K562 (cell line): ENCODE results near the gene SFTPB. TPM values are rescaled to one million over a fixed set of nuclear protein-coding genes. Genes with fewer than 3 reads are reported as not detected.

ENCODE experiments used
- ATAC-seq: fragments of 200-7000 bp; cut with Tn5 transposase; 3 replicates; pipeline ENCODE4 v1.9.1; 2020; ENCODE audit warnings: moderate library complexity
- BruUV-seq: library from RNA; stranded (reverse); fragments of 400-500 nt; replicated peaks from 2 replicates; lab custom pipeline; 2021; lab: Mats Ljungman, UMichigan
- CTCF ChIA-PET: fragments of 300-600 bp; formaldehyde crosslinking; extraction: SDS; loops from one replicate; lab custom pipeline; 2021; ENCODE audit warnings: low intra/inter-chr PET ratio; lab: Yijun Ruan, JAX
- POLR2A ChIA-PET: fragments of 300-600, 350-650 bp; sonication (Branson Sonifier 250); formaldehyde crosslinking; extraction: SDS; loops from one replicate; lab custom pipeline; 2021; ENCODE audit warnings: antibody characterized with exemption, inconsistent platforms; lab: Yijun Ruan, JAX
- DNase-seq, 4 experiments: peaks; one replicate each; pipeline versions ENCODE4 v3.0.0 to v3.0.0-alpha.2; 2011 to 2018; ENCODE audit warnings: low spot score in 3 of 4, mixed read lengths in 3 of 4; ENCODE audit errors: extremely low read depth in 1 of 4
- FAIRE-seq: peaks from 2 replicates; lab custom pipeline; 2011; peaks lifted over from hg19 to GRCh38; lab: Jason Lieb, UNC
- H2AFZ ChIP-seq: 2 replicates; pipeline ENCODE4 v1.6.0; 2011; ENCODE audit warnings: low read depth, low read length, control low read depth, inconsistent platforms
- H3K27ac ChIP-seq: fragments of 200-600 bp; 3 replicates; pipeline ENCODE4 v1.8.0; 2011; ENCODE audit warnings: low read depth, mild to moderate bottlenecking, control low read depth, inconsistent platforms, low read length, moderate library complexity, mixed read lengths; ENCODE audit errors: extremely low read depth
- H3K27me3 ChIP-seq, 2 experiments: fragments of 300-600 bp in 1 of 2; 2 replicates in 1 of 2; 3 replicates in 1 of 2; pipeline versions ENCODE4 v1.6.0 to v1.8.0; 2011; ENCODE audit warnings: inconsistent platforms in 2 of 2, low read length in 2 of 2, mild to moderate bottlenecking in 1 of 2, mixed read lengths in 1 of 2, moderate library complexity in 1 of 2; ENCODE audit not compliant: control insufficient read depth in 2 of 2, insufficient read depth in 2 of 2
- H3K36me3 ChIP-seq: fragments of 300-600 bp; 3 replicates; pipeline ENCODE4 v1.8.0; 2011; ENCODE audit warnings: mild to moderate bottlenecking, low read length, inconsistent platforms; ENCODE audit not compliant: control insufficient read depth, insufficient read depth
- H3K4me1 ChIP-seq, 2 experiments: fragments of 200-600 bp in 1 of 2; replicated peaks in 1 of 2; 2 replicates in 1 of 2; 3 replicates in 1 of 2; pipeline versions ENCODE4 v1.5.1 to v1.8.0; 2011; ENCODE audit warnings: inconsistent platforms in 2 of 2, low read length in 2 of 2, mild to moderate bottlenecking in 1 of 2, mixed read lengths in 1 of 2, moderate library complexity in 1 of 2; ENCODE audit not compliant: control insufficient read depth in 2 of 2, insufficient read depth in 2 of 2
- H3K4me2 ChIP-seq: 2 replicates; pipeline ENCODE4 v1.6.1; 2011; ENCODE audit warnings: low read length, control low read depth, inconsistent platforms, mixed read lengths; ENCODE audit not compliant: insufficient read depth
- H3K4me3 ChIP-seq: fragments of 200-600 bp; sonication (generic), shearing (Covaris generic); 2 replicates; pipeline ENCODE4 v1.5.1; 2016; ENCODE audit warnings: control low read depth, inconsistent platforms
- H3K79me2 ChIP-seq: fragments of 200-600 bp; 3 replicates; pipeline ENCODE4 v1.8.0; 2011; ENCODE audit warnings: low read length, inconsistent platforms; ENCODE audit not compliant: control insufficient read depth, insufficient read depth
- H3K9ac ChIP-seq, 2 experiments: 2 replicates each; pipeline versions ENCODE4 v1.6.0 to v1.6.1; 2011; ENCODE audit warnings: low read depth in 2 of 2, low read length in 2 of 2, control low read depth in 1 of 2, inconsistent platforms in 1 of 2, mild to moderate bottlenecking in 1 of 2, mixed read lengths in 1 of 2; ENCODE audit not compliant: insufficient read depth in 1 of 2
- H3K9me1 ChIP-seq: one replicate; pipeline ENCODE4 v1.6.0; 2011; ENCODE audit warnings: inconsistent platforms, mild to moderate bottlenecking, low read length, moderate library complexity; ENCODE audit not compliant: control insufficient read depth, insufficient read depth
- H3K9me3 ChIP-seq: replicated peaks from 2 replicates; pipeline ENCODE4 v1.5.1; 2011; ENCODE audit warnings: low read depth, low read length, inconsistent platforms; ENCODE audit not compliant: control insufficient read depth, insufficient read depth
- H4K20me1 ChIP-seq: replicated peaks from 2 replicates; pipeline ENCODE4 v1.6.1; 2011; ENCODE audit warnings: low read length, inconsistent platforms, mixed read lengths; ENCODE audit not compliant: control insufficient read depth, insufficient read depth
- CEBPG ChIP-seq, 3 experiments: fragments of 200-800 bp in 1 of 3; sonication (Bioruptor generic) in 1 of 3; sonication (generic) in 1 of 3; formaldehyde crosslinking in 1 of 3; IDR thresholded peaks in 2 of 3; conservative IDR thresholded peaks in 1 of 3; 2 replicates each; pipeline versions ENCODE4 v1.6.1 to v1.8.0; 2016 to 2022; ENCODE audit warnings: missing compliant biosample characterization in 2 of 3, missing genetic modification characterization in 2 of 3, mild to moderate bottlenecking in 1 of 3, missing genetic modification reagents in 1 of 3
- TGIF2 ChIP-seq: sonication (generic); formaldehyde crosslinking; IDR thresholded peaks from 2 replicates; pipeline ENCODE4 v1.8.1; 2022; ENCODE audit warnings: mild to moderate bottlenecking, missing genetic modification reagents, moderate library complexity
- ZNF77 ChIP-seq: fragments of 250-450 bp; sonication (Bioruptor Pico); IDR thresholded peaks from 2 replicates; pipeline ENCODE4 v1.5.0; 2020
- WGBS: fragments of 100-300 bp; shearing (Covaris generic); methylation state at CpG from one replicate; pipeline ENCODE4 v1.1.6; 2016; ENCODE audit warnings: low coverage, mixed read lengths; ENCODE audit not compliant: insufficient coverage; ENCODE audit errors: missing lambda C conversion rate; 5-methylcytosine and 5-hydroxymethylcytosine counted together
- in situ Hi-C: fragments of 300-500 bp; cut with MboI; formaldehyde crosslinking; loops from 4 replicates; pipeline ENCODE4 v1.15.0; 2018; ENCODE audit warnings: inconsistent platforms, mixed read lengths
- intact Hi-C: fragments of 100-400 bp; cut with micrococcal nuclease; formaldehyde crosslinking; loops from 2 replicates; pipeline ENCODE4 v1.14.2; 2022
- polyA plus RNA-seq, 8 experiments: library from polyadenylated mRNA; depleted of rRNA in 4 of 8; stranded (reverse) in 5 of 8; unstranded in 3 of 8; fragments of >200 nt; fragmentation: Nextera tagmentation in 2 of 8; fragmentation: Illumina TruSeq in 1 of 8; extraction: Ambion mirVana in 2 of 8; extraction: Trizol in 1 of 8; gene quantifications; 2 replicates each; pipeline versions ENCODE4 v1.2.1 to v1.2.3, GENCODE V29; 2011 to 2014; ENCODE audit warnings: inconsistent platforms in 1 of 8, missing spikeins in 1 of 8
- total RNA-seq, 7 experiments: library from RNA; depleted of rRNA in 6 of 7; stranded (reverse); fragments of >200 nt in 6 of 7; fragmentation: Illumina TruSeq in 2 of 7; extraction: Trizol in 2 of 7; gene quantifications; 2 replicates each; pipeline versions ENCODE4 v1.2.1 to v1.2.3, GENCODE V29; 2011 to 2021; ENCODE audit warnings: low replicate concordance in 1 of 7
- TF ChIP-seq, protein P1 (sequence below): fragments of 250-450 bp; sonication (Bioruptor Pico); IDR thresholded peaks from 2 replicates; pipeline ENCODE4 v1.8.0; 2022; ENCODE audit warnings: moderate library complexity, mild to moderate bottlenecking, inconsistent platforms
- TF ChIP-seq, protein P2 (sequence below): fragments of 250-450 bp; sonication (Bioruptor Pico); IDR thresholded peaks from 2 replicates; pipeline ENCODE4 v1.8.0; 2021; ENCODE audit warnings: moderate library complexity, mild to moderate bottlenecking, inconsistent platforms

SFTPB gene
- total and polyA plus RNA-seq, 9 of the 15 experiments (the other 6 are each of a cell fraction or from before 2014, with no cell fraction given), result 0.03 to 7.0 TPM; not detected in 7

DNA sequence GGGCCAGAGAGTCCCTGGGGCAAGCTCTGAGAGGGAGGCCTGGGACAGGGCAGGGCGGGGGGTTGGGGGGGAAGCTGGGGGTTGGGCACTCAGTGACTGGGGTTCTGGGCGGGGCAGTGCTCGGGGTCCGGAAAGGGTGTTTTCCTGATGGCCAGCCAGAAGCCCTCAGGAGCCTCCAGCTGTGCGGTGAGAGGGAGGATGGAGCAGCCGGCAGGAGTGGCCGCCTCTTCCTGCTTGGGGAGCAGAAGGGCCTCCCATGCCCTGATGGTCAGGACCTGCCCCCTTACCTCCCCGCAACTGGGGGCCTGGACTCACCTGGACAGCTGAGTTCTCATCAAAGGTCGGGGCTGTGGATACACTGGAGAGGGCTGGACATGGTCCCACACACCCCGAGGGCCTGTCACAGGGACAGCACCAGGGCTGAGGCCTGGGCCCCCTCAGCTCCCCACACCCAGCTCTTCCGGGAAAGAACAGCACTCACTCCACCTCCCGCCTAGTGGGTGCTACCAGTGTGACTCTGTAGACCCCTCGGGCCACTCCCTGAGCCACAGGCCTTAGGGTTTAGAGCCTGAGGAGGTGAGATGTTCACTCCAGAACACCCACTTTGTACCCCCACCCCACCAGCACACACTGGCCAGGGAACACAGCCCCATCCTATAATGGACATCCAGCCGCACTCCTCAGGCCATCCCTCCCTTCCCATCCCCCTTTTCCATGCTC, 6.7 kb downstream of the SFTPB start:
- no TSS peak for BruUV-seq

More for the DNA sequence above, 6.7 kb downstream of the SFTPB start:
- no peaks in the 10 kb centered on the region for H3K36me3 ChIP-seq
- no peak for DNase-seq
- H3K4me1 ChIP-seq, result peaks cover 3 to 15% of the 10 kb centered on the region in 2 experiments; a peak in 3 of 5 replicates
- H3K9me1 ChIP-seq, result peaks cover under 1% of the 10 kb centered on the region
- H3K27me3 ChIP-seq, result no peaks in the 10 kb centered on the region
- CTCF ChIA-PET, result no interaction called here
- no peak overlapping the region for H3K4me3 ChIP-seq
- WGBS, result 54% methylated on average over 10 of the region's 14 CpGs
- in situ Hi-C loops (no loop called here), intact Hi-C loops (no loop called here)
- no peaks in the 10 kb centered on the region for H3K79me2 ChIP-seq
- FAIRE-seq, result no peak
- no peak overlapping the region for H3K27ac ChIP-seq
- 0 out of 2 replicates have a peak, but pooled peaks cover 5% of the 10 kb centered on the region for H4K20me1 ChIP-seq
- POLR2A ChIA-PET, result interaction anchor here (0.6 kb wide), 1 partner anchor 781 kb away, joined by 3 read pairs; no protein-coding TSS in a partner anchor
- ATAC-seq, result no peak; the same call in 2 of the 3 replicates
- H2AFZ ChIP-seq, result no peak overlapping the region
- no peak overlapping the region for H3K4me2 ChIP-seq
- H3K9me3 ChIP-seq, result no peaks in the 10 kb centered on the region
- TF ChIP-seq, protein P1, sequence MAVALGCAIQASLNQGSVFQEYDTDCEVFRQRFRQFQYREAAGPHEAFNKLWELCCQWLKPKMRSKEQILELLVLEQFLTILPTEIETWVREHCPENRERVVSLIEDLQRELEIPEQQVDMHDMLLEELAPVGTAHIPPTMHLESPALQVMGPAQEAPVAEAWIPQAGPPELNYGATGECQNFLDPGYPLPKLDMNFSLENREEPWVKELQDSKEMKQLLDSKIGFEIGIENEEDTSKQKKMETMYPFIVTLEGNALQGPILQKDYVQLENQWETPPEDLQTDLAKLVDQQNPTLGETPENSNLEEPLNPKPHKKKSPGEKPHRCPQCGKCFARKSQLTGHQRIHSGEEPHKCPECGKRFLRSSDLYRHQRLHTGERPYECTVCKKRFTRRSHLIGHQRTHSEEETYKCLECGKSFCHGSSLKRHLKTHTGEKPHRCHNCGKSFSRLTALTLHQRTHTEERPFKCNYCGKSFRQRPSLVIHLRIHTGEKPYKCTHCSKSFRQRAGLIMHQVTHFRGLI (CRISPR knock-in tag), result no peak
- TF ChIP-seq, protein P2, sequence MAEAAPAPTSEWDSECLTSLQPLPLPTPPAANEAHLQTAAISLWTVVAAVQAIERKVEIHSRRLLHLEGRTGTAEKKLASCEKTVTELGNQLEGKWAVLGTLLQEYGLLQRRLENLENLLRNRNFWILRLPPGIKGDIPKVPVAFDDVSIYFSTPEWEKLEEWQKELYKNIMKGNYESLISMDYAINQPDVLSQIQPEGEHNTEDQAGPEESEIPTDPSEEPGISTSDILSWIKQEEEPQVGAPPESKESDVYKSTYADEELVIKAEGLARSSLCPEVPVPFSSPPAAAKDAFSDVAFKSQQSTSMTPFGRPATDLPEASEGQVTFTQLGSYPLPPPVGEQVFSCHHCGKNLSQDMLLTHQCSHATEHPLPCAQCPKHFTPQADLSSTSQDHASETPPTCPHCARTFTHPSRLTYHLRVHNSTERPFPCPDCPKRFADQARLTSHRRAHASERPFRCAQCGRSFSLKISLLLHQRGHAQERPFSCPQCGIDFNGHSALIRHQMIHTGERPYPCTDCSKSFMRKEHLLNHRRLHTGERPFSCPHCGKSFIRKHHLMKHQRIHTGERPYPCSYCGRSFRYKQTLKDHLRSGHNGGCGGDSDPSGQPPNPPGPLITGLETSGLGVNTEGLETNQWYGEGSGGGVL (CRISPR knock-in tag), result no peak
- TF ChIP-seq TGIF2 (CRISPR knock-in tag), result no peak
- no peak for TF ChIP-seq ZNF77 (CRISPR knock-in tag)
- no peak for TF ChIP-seq CEBPG (CRISPR knock-in tag; IDR thresholded peaks at IDR 0.05)
- TF ChIP-seq CEBPG (tag; conservative IDR thresholded peaks at IDR 0.05 in 1 of 2, IDR thresholded peaks at IDR 0.05 in 1 of 2), result no peak
- peak overlapping the region in 1 of 2 experiments; percentile 28; a peak in 1 of 4 replicates for H3K9ac ChIP-seq
